EH (cell line): ENCODE results near the gene OR52W1.
"Not testable (repeated sequence)": the region's sequence is repeated elsewhere in the genome, so short reads cannot be mapped to it uniquely, and the experiment has no call there.

Experiments used
- DNase-seq: peaks from one replicate; pipeline ENCODE4 v3.0.0-alpha.2; 2015; ENCODE audit warnings: low read depth

The OR52W1 gene

GRCh38 chr11:6217722-6218121 is 18.7 kb downstream of the OR52W1 start:
- no peak for DNase-seq

- DNase-seq, result peak; percentile 95
Measured at GRCh38 chr11:6219359-6219758, 20.3 kb downstream of the OR52W1 start.

GRCh38 chr11:6223854-6224253 is 24.8 kb downstream of the OR52W1 start:
- DNase-seq, result no peak

GRCh38 chr11:6224421-6224820 is 25.4 kb downstream of the OR52W1 start:
- no peak for DNase-seq

- DNase-seq, result no peak
Measured at GRCh38 chr11:6225024-6225423, 26.0 kb downstream of the OR52W1 start.

- no peak for DNase-seq
Measured at GRCh38 chr11:6225896-6226295, 26.9 kb downstream of the OR52W1 start.

- no peak for DNase-seq
Measured at GRCh38 chr11:6228520-6228919, 29.5 kb downstream of the OR52W1 start.

- no peak for DNase-seq
Measured at GRCh38 chr11:6229911-6230310, 30.9 kb downstream of the OR52W1 start.

GRCh38 chr11:6232899-6233298 is 33.9 kb downstream of the OR52W1 start:
- DNase-seq, result no peak

GRCh38 chr11:6233984-6234386 is 35.0 kb downstream of the OR52W1 start:
- DNase-seq, result no peak

- peak; percentile 100 for DNase-seq
Measured at GRCh38 chr11:6234387-6235107, 35.5 kb downstream of the OR52W1 start, which contains the start of gene FHIP1B. TSS of gene FHIP1B (minus strand) at chr11:6234636. CDS start at chr11:6224516, 10,120 bp downstream.

GRCh38 chr11:6237266-6237665 is 38.2 kb downstream of the OR52W1 start:
- DNase-seq, result peak; percentile 7

GRCh38 chr11:6237761-6238302 is 38.8 kb downstream of the OR52W1 start:
- DNase-seq, result no peak

- no peak for DNase-seq
Measured at GRCh38 chr11:6238902-6239301, 39.9 kb downstream of the OR52W1 start, which contains the start of gene CNGA4. TSS of gene CNGA4 (plus strand) at chr11:6239089. CDS start at chr11:6239207, 118 bp downstream.

- DNase-seq, result no peak
Measured at GRCh38 chr11:6240139-6240538, 41.1 kb downstream of the OR52W1 start.

GRCh38 chr11:6240781-6241180 is 41.8 kb downstream of the OR52W1 start:
- no peak for DNase-seq

GRCh38 chr11:6241316-6241715 is 42.3 kb downstream of the OR52W1 start:
- no peak for DNase-seq

GRCh38 chr11:6245536-6245935 is 46.5 kb downstream of the OR52W1 start:
- no peak for DNase-seq

- peak; percentile 20 for DNase-seq
Measured at GRCh38 chr11:6248248-6248647, 49.2 kb downstream of the OR52W1 start.

- DNase-seq, result not testable (repeated sequence)
Measured at GRCh38 chr11:6248897-6249296, 49.9 kb downstream of the OR52W1 start.
